Putamen (tissue), 1 donor: ENCODE measurements around the gene GOLGA3.
"Not testable (repeated sequence)": the region's sequence is repeated elsewhere in the genome, so short reads cannot be mapped to it uniquely, and the experiment has no call there.

ENCODE experiments used
- DNase-seq: peaks from one replicate; pipeline ENCODE4 v3.0.0-alpha.2; 2016; ENCODE audit warnings: low spot score

The GOLGA3 gene

GRCh38 chr12:132828706-132829534 is at the start of gene GOLGA3:
Gene GOLGA3, minus strand, starts transcription at chr12:132828869. Its CDS starts 6,741 bp downstream, at chr12:132822128.
- peak; percentile 93 for DNase-seq

GRCh38 chr12:132874620-132875019 is 46.0 kb upstream of the GOLGA3 start:
- DNase-seq, result not testable (repeated sequence)

GRCh38 chr12:132874175-132874574 is 45.5 kb upstream of the GOLGA3 start:
- DNase-seq, result no peak

- DNase-seq, result no peak
Observed at GRCh38 chr12:132873724-132874123, 45.1 kb upstream of the GOLGA3 start.

GRCh38 chr12:132872975-132873421 is 44.3 kb upstream of the GOLGA3 start:
- DNase-seq, result no peak

- DNase-seq, result no peak
Observed at GRCh38 chr12:132872073-132872855, 43.6 kb upstream of the GOLGA3 start.

GRCh38 chr12:132869551-132869950 is 40.9 kb upstream of the GOLGA3 start:
- DNase-seq, result no peak

- DNase-seq, result no peak
Observed at GRCh38 chr12:132866251-132866828, 37.7 kb upstream of the GOLGA3 start.

GRCh38 chr12:132861558-132861957 is 32.9 kb upstream of the GOLGA3 start:
- DNase-seq, result no peak

GRCh38 chr12:132858718-132859266 is 30.1 kb upstream of the GOLGA3 start:
- DNase-seq, result no peak

GRCh38 chr12:132857019-132857418 is 28.4 kb upstream of the GOLGA3 start:
- DNase-seq, result not testable (repeated sequence)

GRCh38 chr12:132856581-132856980 is 27.9 kb upstream of the GOLGA3 start:
- DNase-seq, result no peak

GRCh38 chr12:132855211-132855610 is 26.5 kb upstream of the GOLGA3 start:
- DNase-seq, result not testable (repeated sequence)

- DNase-seq, result no peak
Observed at GRCh38 chr12:132853285-132854092, 24.8 kb upstream of the GOLGA3 start.

- DNase-seq, result no peak
Observed at GRCh38 chr12:132852496-132852895, 23.8 kb upstream of the GOLGA3 start.

GRCh38 chr12:132851465-132851864 is 22.8 kb upstream of the GOLGA3 start:
- no peak for DNase-seq

- DNase-seq, result no peak
Observed at GRCh38 chr12:132850291-132850690, 21.6 kb upstream of the GOLGA3 start.

GRCh38 chr12:132848521-132848920 is 19.9 kb upstream of the GOLGA3 start:
- DNase-seq, result no peak

- no peak for DNase-seq
Observed at GRCh38 chr12:132847363-132848356, 19.0 kb upstream of the GOLGA3 start.

GRCh38 chr12:132844681-132845080 is 16.0 kb upstream of the GOLGA3 start:
- not testable (repeated sequence) for DNase-seq
